SK-N-DZ (cell line): ENCODE results near the gene P2RX2.
A peak's percentile ranks its signal among the peaks of the same experiment; 100 is the strongest.
"Not testable (repeated sequence)": the region's sequence is repeated elsewhere in the genome, so short reads cannot be mapped to it uniquely, and the experiment has no call there.

Experiments
- DNase-seq: peaks from one replicate; pipeline ENCODE4 v3.0.0-alpha.2; 2015; ENCODE audit warnings: low spot score

Gene P2RX2

GRCh38 chr12:132583411-132583710 lies 35.2 kb upstream of the P2RX2 start:
- no peak for DNase-seq

GRCh38 chr12:132583736-132584135 lies 34.8 kb upstream of the P2RX2 start:
- no peak for DNase-seq

- no peak for DNase-seq
Observed at GRCh38 chr12:132584429-132584828, 34.1 kb upstream of the P2RX2 start.

GRCh38 chr12:132585177-132585576 lies 33.4 kb upstream of the P2RX2 start:
- DNase-seq = no peak

GRCh38 chr12:132586929-132587328 lies 31.6 kb upstream of the P2RX2 start:
- no peak for DNase-seq

GRCh38 chr12:132587781-132588180 lies 30.8 kb upstream of the P2RX2 start:
- no peak for DNase-seq

- DNase-seq = no peak
Observed at GRCh38 chr12:132588319-132588718, 30.3 kb upstream of the P2RX2 start.

GRCh38 chr12:132588821-132589669 lies 29.5 kb upstream of the P2RX2 start:
- DNase-seq = no peak

GRCh38 chr12:132591107-132591935 lies 27.3 kb upstream of the P2RX2 start:
- DNase-seq = no peak

- no peak for DNase-seq
Observed at GRCh38 chr12:132592282-132592970, 26.1 kb upstream of the P2RX2 start.

- DNase-seq = no peak
Observed at GRCh38 chr12:132593071-132593470, 25.5 kb upstream of the P2RX2 start.

- no peak for DNase-seq
Observed at GRCh38 chr12:132593521-132593920, 25.1 kb upstream of the P2RX2 start.

- DNase-seq = peak; percentile 99
Observed at GRCh38 chr12:132593938-132594358, 24.6 kb upstream of the P2RX2 start.

GRCh38 chr12:132595183-132595582 lies 23.4 kb upstream of the P2RX2 start:
- no peak for DNase-seq

- no peak for DNase-seq
Observed at GRCh38 chr12:132596016-132596415, 22.6 kb upstream of the P2RX2 start.

- peak; percentile 76 for DNase-seq
Observed at GRCh38 chr12:132597333-132598316, 21.0 kb upstream of the P2RX2 start.

GRCh38 chr12:132599502-132599901 lies 19.1 kb upstream of the P2RX2 start:
- not testable (repeated sequence) for DNase-seq

- DNase-seq = peak; percentile 75
Observed at GRCh38 chr12:132600048-132601032, 18.2 kb upstream of the P2RX2 start.

GRCh38 chr12:132601171-132601883 lies 17.2 kb upstream of the P2RX2 start:
- no peak for DNase-seq
